Astrocyte of the spinal cord (primary cell): ENCODE measurements around the gene FAM50A.

ENCODE experiments used
- DNase-seq: peaks from one replicate; pipeline ENCODE4 v3.0.0; 2011; ENCODE audit warnings: low read depth, low spot score
- H3K4me3 ChIP-seq: 2 replicates; pipeline ENCODE4 v1.5.1; 2011; ENCODE audit warnings: low read depth, mild to moderate bottlenecking, low read length, moderate library complexity
- CTCF ChIP-seq: IDR thresholded peaks from 2 replicates; pipeline ENCODE4 v1.5.1; 2012; ENCODE audit warnings: low read depth, mild to moderate bottlenecking, low read length, inconsistent platforms
- in situ Hi-C: cut with HindIII; loops from 2 replicates; pipeline ENCODE4 v1.10.0; 2017; ENCODE audit warnings: low sequenced_read_pairs

Gene FAM50A

GRCh38 chrX:154481911-154482601, 38.1 kb downstream of the FAM50A start:
- no peak for DNase-seq
- no peak overlapping the region for H3K4me3 ChIP-seq
- in situ Hi-C loops: no loop called here
- TF ChIP-seq CTCF: no peak

- TF ChIP-seq CTCF: no peak
- H3K4me3 ChIP-seq: no peak overlapping the region
- DNase-seq: no peak
Observed at GRCh38 chrX:154482786-154483185, 38.8 kb downstream of the FAM50A start.

GRCh38 chrX:154483325-154483724, 39.4 kb downstream of the FAM50A start:
- no peak for TF ChIP-seq CTCF
- no peak for DNase-seq
- no peak overlapping the region for H3K4me3 ChIP-seq
- in situ Hi-C loops: no loop called here

More at GRCh38 chrX:154482786-154483185, 38.8 kb downstream of the FAM50A start:
- in situ Hi-C loops: no loop called here

GRCh38 chrX:154484255-154485149, 40.6 kb downstream of the FAM50A start:
- no peak for DNase-seq
- in situ Hi-C loops: no loop called here
- no peak for TF ChIP-seq CTCF
- H3K4me3 ChIP-seq: no peak overlapping the region

GRCh38 chrX:154485150-154486051, 41.5 kb downstream of the FAM50A start:
- in situ Hi-C loops: no loop called here
- H3K4me3 ChIP-seq: peak overlapping the region; percentile 46
- TF ChIP-seq CTCF: no peak
- no peak for DNase-seq

GRCh38 chrX:154486052-154486395, 42.1 kb downstream of the FAM50A start:
- TF ChIP-seq CTCF: no peak
- DNase-seq: no peak
- in situ Hi-C loops: no loop called here
- peak overlapping the region; percentile 46 for H3K4me3 ChIP-seq
